GM21576 (cell line): ENCODE measurements around the gene AGBL4.

Experiments
- ATAC-seq: cut with Tn5 transposase; IDR thresholded peaks from one replicate; pipeline ENCODE4 v1.9.1; 2021; ENCODE audit warnings: mild to moderate bottlenecking, moderate library complexity; ENCODE audit not compliant: unreplicated experiment

Gene AGBL4

DNA sequence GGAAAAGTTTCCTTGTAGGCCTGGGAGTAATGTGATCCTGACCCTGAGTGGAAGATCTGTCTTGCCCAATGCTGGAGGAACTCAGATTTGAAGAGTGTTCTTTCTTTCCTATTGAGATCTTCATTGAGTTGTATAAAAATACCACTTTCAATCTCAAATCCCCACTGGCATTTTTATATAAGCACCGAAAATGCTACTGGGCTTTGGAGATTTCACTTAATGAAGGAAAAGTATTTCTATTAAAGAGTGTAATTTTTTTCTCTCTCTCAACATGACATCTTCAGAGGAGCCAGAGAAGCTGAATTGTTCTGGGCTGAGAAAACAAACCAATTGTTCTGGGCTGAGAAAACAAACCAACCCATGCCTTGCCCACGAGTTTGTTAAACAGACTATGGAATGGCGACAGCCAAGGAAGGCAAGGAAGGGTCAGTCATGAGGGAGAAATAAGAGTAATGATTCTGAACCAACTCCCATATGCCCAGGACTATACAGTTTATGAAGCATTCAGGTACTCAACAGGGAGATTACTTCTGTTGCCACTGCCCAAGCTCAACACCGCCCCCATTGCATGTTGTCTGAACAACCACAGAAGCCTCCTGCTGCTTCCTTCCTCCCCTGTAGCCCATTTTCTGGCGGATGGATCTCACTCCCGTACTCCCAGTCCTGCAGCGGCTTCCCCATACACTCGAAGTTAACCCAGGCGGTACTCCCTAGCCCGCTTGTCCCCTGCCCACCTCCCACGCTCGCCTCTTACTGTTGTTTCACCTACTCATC is 1350.2 kb downstream of the AGBL4 start:
- ATAC-seq: no peak

DNA sequence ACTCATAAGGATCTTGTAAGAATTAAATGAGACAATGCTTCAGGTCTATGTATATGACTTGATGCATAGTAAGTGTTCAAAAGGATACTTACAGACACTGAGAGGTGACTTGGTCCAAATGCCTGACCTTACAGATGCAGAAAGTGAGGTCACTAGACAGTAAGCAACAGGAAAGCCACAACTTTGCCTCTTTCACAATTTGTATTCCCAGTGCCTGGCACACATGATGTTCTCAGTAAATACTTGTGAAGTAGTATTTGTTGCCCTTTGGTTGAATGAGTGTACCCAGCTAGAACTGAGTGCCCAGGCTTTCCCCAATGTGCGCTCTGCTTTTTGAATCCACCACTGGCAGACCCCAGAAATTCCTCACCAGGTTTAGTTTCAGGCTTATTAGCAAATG is 1352.2 kb downstream of the AGBL4 start:
- ATAC-seq: no peak

DNA sequence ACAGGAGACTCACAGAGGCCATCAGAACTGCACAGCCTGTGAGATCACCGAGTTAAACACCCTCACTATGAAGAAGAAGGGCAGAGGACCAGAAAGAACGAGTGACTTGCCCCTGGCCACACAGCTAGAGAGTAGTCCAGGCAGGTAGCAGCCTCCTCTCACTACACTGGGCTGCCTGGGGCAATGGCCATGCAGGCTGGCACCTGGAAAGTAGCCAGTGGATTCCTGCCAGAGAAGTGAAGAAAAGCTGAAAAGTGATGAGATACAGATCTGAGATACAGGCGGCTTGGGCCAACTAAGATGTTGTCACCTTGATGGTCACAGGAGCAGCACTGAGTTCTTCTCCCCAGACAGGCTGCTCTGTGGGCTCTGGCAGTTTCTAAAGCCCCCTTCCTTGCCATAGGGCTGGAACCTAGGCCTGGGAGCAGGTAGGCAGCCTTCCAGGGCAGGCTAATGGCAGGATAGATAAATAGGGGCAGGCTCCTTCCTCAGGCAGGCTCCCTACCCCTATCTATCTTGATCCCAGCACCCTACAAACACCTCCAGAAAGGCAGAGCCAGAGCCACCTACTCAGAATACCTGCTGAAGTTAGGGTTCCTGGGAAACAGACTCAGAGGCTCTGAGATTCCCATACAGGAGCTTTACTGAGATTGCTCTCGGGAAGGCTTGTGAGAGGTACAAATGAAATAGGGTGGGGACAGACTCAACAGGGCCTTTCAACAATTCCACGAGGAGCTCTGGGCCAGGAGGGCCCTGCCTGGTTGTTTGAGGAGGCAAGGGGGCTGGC is 1353.3 kb downstream of the AGBL4 start:
- no peak for ATAC-seq

DNA sequence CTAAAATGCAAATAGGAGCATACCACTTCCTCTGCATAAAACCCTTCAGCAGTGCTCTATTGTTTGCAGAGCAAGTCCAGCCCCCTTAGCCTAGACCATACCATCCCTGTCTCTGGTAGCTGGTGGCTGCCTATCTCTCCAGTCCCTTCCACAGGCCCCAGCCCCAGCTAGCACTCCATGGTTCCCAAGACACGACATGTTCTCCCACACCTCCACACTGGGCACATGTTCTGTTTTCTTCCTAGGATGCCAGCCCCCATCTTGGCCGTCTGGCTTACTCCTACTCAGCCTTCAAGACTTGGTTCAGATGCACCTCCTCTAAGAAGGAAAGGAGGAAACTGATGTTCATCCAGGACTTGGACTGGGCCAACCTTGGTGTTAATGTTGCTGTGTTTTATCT is 1355.4 kb downstream of the AGBL4 start:
- ATAC-seq: no peak

DNA sequence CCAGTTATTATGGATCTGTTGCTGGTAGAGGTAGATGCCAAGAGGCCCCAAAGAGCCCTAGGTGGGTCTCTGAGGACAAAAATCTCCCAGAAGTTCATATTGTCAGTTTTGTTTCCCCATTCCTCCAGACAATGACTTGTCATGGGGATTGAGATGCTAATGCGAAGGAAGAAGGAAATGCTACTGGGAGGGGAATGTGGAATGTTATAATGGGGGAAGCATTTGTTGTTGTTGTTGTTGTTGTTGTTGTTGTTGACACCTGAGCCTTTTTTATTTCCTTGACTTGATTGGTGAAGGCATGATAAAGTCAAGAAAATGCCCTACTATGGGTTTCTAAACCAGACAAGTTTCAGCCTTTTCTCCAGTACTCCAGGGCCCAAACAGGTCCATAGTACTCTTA is 1356.0 kb downstream of the AGBL4 start:
- ATAC-seq: no peak

DNA sequence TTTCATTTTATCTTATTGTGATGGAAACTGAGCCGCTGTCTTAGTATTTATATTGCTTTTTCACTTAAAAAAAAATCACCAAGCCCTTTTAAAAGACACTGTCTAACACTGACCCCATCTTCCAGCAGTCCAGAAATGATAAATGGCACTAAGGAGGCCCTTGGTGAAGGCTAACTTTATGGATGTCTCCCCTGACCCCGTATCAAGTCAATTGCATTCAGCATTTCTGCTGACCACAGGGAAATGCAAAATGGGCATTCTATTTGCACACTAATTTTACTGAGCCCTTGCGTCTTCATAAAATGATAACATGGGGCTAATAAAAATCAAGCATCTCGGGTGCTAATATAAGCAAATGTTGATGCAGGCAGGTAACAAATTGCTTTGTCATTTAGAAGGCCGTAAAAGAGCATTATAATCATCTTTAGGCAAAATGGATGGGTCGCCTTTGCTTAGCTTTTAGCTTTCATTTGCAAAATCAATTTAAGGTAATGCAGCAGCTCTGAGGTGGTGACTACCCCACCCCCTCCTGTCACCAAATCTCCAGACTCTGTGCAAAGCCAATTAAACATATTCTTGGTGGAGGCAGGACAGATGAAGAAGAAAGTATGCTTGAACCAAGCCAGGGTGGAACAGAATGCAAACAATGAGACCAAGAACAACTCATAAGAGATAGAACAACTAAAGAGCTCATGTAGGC is 1357.9 kb downstream of the AGBL4 start:
- ATAC-seq: no peak

DNA sequence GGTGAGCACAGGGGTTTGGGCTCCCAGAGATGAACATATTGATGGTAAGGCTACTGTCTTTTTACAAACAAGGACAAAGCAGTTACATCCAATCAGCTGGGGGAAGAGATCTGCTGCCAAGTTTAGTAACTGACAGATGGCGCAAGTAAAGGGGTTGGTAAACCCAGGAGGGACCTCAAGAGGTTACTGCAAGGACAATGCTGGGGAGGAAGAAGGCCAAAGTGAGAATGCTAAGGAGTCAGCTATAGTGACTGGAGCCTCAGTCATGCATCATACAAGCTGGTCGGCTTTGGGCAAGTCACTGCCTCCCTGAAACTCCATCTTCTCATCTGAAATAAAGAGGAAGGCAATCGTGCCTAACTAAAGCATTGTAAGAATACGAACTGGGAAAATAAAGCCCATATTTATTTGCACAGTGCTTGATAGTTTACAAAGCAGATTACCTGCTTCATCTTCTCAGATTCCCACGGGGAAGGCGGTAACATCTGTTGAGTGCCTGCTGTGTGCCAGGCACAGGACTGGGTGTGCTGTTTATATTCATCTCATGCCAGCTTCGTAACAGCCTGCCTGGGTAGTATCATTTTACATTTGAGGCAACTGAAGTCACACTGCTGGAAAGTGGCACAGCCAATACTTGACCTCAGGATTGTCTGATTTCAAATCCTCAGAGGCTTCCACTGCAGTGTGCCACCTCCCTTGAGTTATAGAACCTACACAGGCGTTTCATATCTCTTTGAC is 1361.9 kb downstream of the AGBL4 start:
- no peak for ATAC-seq

DNA sequence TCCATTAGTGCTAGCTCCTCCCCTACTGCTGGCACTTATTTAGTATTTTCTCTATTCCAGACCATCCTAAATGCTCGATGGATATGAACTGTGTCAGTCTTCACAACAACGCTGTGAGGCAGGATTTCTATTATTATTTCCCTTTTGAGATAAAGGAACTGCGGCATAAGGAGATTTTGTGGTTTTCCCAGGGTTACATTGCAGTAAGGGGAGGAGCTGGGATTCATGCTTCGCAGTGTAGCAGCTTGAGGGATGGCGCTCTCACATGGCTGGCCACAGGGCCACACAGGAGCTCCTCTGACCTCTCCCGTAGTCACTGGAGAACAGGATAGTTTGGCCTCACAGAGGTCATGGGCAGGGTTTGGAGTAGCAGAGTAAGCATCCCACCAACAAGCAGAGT is 1364.0 kb downstream of the AGBL4 start:
- no peak for ATAC-seq

DNA sequence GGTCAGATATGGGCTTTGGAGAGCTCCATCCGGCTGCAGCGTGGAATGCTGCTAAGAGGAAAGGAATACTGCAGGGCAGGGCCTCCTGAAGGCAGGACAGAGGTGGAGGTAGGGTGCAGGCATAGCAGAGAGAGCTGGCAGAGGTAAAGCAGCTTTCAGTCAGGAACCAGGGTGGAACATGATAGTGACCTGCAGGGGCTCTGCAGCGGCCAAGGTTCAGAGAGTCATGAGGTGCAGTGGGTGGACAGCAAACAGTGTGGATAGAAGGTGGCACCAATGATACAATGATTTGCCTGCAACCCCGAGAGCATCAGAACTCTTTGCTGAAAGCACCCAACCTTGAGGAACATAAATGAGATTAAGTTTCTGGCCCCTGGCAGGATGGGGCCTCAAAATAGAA is 1366.3 kb downstream of the AGBL4 start:
- ATAC-seq: no peak

DNA sequence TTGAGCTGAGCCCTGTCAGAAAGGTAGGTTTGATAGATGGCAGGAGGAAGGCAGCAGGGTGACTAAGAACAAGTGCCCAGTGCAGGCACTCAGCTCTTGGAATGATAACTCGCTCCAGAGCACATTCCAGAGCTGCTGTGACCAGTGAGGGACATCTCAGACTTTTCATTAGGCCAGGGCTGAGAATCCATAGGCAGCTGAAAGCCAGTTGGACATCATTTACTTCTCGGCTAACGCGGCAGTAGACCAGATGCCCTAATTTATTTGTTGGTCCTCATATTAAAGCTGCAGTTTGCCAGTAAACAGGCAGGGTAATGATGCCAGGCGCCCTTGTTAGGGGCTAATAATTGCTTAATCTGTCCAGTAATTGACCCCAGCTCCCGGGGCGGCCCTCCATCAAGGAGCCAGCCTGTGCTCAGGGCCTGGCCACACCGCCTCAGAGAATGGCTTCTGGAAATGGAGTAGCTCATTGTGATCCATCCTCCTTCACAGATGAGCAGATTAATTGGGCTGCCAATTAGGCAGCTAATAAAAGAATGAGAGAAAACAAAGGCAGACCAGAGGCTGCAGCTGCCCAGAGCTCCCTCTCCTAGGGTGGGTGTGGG is 1369.0 kb downstream of the AGBL4 start:
- no peak for ATAC-seq

DNA sequence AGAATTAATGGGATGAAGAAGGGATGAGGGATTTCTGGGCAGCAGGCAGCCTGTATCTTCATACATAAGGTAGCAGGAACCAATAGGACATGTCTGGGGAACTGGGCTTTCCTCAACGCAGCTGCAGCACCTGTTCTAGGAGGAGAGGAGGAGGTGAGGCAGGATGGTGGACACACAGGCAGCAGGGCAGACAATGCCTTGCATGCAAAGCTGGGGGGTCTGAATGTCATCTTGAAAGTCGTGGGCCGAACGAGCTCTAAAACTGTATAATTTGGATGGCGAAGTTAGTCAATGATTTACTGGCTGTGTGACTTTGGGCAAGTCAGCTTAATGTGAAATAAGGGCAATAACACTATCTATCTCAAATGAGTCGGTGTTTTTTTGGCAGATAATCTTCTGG is 1371.4 kb downstream of the AGBL4 start:
- ATAC-seq: no peak

DNA sequence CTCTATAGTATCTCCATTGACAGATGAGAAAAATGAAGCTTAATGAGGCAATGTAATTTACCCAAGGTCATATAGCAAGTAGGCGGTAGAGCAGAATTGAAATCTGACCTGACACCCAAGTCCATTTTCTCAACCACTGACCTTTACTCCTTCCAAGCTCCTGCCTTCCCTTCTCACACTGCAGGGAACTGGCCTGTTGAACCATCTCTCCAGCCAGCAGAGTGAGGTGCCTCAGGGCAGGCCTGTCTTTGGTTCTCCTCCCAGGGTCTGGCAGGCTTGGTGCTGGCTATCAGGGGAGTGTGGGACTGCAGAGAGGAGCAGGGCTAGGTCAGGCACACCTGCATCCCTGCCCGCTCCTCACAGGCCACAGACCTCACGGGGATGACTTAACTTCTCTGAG is 1373.9 kb downstream of the AGBL4 start:
- no peak for ATAC-seq

DNA sequence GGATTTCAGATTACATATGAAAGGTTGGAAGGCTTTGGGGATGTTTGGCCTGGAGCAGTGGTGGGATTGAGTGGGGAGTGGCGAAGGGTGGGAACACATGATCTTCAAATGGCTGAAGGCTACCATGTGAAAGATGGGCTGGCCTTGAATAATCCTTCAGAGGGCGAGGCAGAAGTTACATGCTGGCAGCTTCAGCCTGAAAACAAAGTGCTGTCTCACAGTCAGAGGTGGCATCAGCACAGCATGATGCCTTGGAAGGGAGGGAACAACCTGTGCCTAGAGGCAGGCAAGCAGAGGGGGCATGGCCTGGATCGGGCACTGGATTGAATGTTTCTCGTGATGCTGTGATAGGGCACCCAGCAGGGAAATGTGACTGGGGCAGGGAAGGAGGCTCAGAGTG is 1377.9 kb downstream of the AGBL4 start:
- ATAC-seq: no peak

DNA sequence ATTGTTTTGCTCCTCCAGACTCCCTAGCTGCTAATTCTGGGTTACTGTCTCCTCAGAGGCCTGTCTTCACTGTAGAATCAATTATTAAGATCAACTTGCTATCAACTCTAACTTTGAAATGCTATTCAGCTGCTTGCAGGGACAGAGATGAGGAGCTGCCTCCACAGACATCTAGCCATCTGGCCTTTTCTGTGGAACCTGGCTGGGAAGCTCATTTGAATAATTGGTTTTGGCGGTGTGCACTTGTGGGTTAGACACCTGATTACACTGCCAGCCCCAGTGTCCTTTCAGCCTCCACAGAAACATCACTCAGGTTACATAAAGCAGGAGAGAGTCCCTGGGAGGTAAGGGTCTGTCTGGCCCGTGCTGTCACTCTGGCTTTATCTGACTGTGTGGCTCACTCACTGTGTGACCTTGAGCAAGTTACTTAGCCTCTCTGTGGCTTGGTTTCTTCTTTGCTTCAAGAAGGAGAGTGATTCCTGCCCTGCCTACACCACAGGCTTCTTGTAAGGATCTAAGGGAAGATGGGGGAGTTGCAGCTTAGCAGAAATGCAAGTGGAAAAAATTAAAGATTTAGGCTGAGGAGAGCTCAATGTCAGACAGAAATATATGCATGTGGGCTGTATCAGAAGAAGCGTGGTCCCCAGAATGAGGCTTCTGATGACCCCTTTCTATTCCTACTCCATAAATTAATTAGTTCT is 1378.7 kb downstream of the AGBL4 start:
- ATAC-seq: no peak

DNA sequence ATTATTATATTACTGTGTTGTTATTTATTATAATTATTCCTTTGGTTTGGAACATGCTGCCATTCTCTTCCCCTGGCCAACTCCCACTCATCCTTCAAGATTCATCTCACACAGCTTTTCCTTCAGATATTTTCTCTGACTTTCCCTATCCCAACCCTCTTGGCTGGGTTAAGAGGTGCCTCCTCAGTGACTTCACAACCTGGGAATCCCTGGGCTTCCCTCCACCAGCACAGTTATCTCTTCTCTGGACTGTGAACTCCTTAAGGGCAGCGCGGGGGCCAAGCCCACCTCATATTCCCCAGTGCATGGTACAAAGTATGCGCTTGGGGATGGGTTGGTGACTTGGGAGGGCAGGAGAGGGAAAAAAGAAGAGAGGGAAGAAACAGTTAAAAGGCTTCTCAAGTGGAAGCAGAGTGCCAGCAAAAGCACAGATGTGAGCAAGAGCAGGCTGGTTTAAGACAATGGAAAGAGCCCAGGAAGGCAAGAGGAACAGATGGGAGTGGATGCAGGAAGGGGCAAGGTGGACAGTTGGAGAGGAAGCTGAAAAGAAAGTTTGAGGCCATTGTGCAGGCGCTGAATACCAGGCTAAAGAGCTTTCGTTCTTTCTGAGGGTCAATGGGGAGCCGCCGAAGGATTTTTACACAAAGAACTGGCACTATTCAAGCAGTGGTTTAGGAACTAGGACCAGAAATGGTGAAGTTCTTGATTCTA is 1379.4 kb downstream of the AGBL4 start:
- ATAC-seq: no peak

DNA sequence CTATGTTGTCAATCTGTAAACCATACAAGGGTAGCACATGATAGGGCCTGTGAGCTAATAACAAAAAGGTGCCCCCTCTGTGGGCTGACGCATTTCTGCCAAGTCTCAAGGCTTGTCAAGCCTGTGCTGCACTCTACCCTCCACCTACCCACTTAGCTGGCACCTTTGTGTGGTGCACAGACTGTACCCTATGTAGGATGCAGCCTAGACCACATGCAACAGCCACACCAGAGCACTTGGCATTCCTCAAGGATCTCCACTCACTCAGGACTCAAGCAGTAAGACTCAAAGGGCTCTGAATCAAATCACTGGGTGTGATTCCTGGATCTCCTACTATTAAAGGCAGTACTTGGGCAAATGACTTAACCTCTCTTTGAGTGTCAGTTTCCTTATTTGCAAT is 1380.6 kb downstream of the AGBL4 start:
- ATAC-seq: no peak

DNA sequence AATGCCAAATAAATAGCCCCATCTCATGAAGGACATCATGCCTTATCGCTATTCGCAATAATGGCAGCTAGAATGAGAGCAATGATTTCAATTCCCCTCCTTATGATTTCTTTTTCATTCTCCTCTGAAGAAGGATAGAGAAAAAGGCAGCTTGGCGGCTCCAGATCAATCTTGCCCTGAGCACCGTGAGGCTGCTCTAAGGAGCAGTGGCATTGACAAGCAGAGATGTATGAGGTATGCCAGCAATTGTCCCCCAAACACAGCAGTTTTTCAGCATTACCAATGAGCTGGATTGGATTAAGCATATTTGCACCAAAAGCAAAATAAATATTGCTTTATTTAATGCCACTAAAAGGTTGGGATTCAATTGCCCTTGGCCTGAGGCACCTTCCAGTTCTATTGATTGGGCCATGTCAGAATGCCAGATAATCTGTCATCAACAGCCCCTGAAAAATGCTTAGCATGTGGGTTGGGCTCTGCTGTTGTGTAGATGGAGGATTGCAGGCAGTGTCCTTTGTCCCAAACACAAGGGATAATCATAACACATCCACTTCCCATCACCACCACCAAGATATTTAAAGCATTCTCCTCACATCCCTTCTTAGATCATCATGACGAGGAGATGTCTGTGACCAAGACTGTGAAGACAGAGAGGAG is 1382.8 kb downstream of the AGBL4 start:
- no peak for ATAC-seq

DNA sequence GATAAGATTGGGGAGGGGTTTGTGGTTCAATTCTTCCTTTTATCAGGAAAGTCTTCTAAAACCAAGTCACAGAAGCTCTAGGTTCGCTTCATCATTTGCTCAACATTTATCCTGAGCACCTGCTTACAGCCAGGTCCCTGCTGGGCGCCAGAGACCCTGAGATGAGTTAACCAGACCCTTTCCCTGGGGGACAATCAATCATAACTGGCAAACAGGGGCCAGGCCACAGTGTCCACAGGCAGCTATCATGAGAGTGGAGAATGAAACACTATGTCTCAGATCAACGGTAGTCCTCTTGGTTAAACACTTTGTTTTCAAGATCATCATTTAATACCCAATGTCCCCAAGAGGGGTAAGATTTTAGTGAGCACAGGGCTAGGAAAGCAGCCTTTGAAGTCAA is 1393.9 kb downstream of the AGBL4 start:
- ATAC-seq: no peak

DNA sequence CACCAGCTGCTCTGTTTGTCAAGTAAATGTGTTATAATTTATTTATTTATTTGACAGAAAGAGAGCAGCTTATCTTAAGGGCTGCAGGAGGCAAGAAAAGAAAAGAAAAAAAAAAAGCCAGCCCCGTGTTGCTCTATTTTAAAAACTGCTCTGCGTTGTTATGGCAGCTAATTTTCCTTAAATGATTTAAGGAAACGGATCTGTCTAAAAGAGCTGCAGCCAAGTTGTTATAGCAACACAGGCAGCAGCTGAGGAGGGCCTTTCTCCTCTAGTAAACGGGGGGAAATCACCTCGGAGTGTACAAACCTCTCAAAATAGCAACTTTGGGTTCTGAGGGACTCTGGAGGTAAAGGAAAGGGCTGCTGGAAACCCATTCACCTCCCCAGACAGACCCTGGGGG is 1396.3 kb downstream of the AGBL4 start:
- ATAC-seq: no peak
